ENCODE measurements around the gene SLC7A10.
A peak's percentile ranks its signal among the peaks of the same experiment; 100 is the strongest.

SLC7A10 gene

GRCh38 chr19:33225458-33225926, at the start of gene SLC7A10:
Gene SLC7A10 (minus strand): TSS chr19:33225850. CDS start chr19:33225703, 147 bp downstream.
- DNase-seq = peak; percentile 55

DNA sequence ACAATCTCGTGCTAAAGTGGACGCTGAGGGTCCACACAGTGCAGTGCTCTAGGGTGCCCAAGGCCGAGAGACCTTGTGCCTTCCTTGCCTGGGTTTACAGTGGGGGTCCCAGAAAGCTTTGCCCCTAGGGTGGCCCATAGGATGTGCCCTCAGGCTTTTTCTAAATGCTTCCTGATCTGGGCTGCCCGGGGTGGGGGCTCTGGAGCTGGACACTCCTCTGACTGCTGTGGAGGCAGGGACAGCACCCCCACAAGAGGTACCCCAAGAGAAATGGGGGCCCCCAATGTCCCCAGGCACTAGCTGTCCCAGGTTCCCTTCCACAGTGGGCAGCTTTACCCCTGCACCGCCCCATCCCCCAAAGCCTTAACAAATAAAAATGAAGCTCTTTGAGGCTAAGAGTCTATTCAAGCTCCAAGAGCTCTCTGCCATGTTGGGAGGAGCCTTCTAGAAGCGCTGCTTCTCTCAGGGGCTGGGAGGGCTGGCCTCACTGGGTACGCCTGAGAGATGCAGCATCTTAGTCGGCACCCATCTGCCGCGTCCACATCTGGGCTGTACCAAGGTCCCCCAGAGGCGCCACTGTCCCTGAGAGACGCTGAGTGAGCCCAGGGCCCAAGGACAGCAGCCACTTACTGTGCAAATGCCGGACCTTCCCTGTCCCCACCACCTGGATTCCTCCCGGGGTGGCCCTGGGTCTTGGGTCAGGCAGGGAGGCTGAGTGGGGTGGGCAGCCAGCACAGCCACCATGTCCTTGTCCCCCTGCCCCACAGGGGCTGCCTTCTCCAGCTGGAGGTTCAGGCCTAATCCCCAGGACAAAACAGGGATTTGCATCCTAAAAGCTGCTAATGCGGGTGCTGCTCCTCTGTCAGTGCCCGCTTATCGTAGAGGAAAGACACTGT, 49.3 kb upstream of the SLC7A10 start:
- DNase-seq = no peak

DNA sequence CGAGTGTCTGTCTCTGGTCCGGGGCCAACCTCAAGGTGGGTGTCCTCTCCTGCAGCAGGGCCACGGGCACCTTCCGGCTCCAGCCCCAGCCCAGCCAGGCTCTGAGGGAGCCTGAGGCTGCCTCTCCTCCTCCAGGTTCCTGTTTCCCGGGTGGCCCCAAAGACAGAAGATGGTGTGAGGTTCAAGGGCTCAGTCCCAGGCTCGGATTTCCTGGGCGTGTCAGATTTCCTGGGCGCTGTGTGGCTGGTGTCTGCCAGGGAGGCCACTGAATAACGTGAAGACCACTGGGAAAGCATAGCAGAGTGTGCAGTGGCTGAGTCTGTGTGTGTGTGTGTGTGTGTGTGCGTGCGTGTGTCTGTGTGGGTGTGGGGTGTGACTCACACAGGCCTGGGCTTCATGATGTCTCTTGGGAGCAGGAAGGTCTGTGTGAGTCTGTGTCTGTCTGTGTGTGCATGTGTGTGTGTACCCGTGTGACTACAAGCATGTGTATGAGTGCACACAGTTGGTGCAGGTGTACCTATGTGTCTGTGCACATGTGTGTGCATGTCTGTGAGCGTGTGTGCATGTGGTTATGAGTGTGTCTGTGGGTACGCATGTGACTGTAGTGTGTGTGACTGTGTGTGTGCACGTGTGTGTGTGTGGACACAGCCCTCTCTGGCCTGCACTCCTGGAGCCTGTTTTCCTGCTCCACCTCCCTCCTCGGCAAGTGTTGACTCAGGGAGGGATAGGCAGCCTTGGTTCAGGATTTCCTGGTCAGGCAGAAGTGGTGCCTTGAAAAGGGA, 48.4 kb upstream of the SLC7A10 start:
- peak; percentile 50 for DNase-seq

DNA sequence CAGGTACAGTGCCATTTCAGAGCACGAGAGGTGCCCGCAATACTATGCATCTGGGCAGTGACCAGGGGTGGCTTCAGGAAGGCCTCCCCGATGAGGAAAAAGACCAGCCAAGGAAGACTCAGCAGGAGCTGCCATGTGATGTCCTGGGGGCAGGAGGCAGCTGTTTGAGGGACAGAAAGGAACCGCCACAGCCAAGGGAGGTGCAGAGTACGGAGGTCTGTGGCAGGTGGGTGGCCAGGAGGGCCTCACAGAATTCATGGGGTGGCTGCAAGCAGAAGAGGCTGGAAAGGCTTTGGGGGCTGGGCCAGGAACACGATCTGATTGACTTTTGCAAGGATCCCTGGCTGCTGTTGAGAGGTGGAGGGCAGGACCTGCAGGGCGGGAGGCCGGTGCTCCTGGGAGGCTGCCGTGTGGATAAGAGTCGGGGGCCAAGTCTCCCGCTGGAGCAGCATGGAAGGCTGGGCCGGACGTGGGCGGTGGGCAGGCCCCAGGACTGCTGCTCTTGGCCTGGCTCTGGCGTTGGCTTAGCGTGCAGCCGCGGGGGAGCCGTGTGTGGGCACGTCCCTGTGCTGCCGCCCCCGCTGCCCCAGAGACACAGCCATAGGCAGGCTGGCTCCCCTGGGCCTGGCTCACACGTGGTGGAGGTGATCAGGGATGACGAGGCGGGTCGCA, 47.6 kb upstream of the SLC7A10 start:
- DNase-seq = no peak

GRCh38 chr19:33271246-33272021, 45.8 kb upstream of the SLC7A10 start:
- no peak for DNase-seq

- DNase-seq = no peak
Observed at GRCh38 chr19:33270769-33271168, 45.1 kb upstream of the SLC7A10 start.

DNA sequence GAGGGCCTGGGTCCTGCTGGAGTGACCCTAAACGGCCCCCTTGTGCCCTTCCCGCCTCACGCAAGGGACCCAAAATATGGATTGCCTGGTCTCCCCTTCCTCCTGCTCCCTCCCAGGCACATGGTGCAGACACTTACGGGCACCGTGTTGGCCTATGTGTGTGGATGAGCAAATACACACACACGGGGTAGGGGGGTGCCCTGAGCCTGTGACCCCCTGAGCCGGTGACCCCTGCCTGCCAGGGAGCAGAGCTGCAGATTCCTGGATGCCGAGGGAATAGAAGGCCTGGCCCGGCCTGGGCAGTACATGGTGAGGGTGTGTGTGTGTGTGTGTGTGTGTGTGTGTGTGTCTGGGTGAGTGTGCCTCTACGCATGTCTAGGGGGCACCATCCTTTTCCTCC, 43.4 kb upstream of the SLC7A10 start:
- DNase-seq = no peak

GRCh38 chr19:33268162-33268991, 42.7 kb upstream of the SLC7A10 start:
- no peak for DNase-seq

DNA sequence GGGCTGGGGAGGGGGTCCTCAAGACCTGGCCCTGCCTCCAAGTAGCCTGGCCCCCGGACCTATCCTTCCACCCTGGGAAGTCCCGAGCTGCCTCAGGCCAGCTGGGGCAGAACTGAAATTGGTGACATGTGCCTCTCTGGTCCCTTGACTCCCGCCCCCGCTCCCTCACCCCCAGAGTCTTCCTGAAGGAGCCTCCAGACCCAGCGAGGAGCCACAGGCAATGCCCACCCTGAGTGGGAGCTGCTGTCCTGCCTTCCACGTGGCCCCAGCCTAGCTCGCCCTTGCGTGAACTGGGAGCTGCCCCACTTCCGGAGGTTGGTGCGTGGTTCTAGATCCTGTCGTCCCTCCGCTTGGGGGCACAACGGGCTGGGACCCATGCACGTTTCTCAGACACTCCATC, 42.1 kb upstream of the SLC7A10 start:
- DNase-seq = no peak

- no peak for DNase-seq
Observed at GRCh38 chr19:33266974-33267484, 41.4 kb upstream of the SLC7A10 start.

DNA sequence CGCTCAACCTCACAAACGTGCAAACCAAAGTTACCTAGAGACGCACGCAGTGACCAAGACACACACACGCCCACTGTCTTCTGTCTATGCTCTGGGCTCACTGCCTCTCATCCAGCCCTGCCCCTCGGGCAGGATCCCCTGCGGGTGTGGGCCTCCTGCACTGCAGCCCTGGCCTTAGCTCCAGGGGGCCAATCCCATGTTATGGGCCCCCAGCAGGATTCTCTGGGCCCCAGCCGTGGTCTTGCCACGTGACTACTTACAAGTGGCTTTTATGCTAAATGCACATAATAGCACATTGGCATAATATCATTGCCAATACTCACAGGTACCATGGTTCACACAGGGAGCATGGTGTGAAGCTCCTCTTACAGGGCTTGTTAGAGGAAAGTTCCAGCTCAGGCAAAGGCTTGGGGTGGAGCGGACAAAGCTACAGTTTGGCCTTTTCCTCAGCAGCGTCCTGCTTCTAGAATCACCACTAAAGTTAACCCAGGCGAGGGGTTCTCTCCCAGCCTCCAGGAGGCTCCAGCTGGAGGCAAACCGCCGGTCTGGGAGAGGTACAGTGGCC, 39.3 kb upstream of the SLC7A10 start:
- no peak for DNase-seq

DNA sequence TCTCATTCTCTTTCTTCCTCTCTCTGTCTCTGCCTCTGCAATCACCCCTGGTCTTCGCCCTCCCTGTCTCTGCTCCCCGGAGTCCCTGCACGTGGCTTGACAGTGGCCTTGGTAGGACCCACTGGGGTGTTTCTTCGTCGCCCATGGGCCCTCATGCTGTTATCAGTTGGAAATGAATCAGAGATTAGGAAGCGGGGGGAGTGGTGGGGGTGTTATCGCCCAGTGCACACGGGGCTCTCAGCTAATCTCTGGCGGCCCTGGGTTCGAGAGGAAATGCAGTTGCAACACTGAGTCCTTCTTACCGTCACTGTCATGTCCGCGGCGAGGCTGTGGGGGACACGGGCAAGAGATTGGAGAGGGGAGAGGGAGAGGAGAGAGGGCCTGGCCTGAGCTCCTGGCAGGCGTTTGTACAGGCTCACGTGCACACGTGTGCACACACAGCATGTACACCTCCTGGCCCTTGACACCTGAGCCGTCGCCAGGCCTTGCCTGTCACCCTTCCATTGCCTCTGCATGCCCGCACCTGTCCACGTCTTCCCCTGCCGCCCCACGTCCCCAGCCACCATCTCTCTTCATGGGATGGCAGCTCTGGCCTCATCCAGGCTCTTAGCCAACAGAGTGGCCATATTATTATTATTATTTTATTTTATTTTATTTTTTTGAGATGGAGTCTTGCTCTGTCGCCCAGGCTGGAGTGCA, 37.8 kb upstream of the SLC7A10 start:
- no peak for DNase-seq

DNA sequence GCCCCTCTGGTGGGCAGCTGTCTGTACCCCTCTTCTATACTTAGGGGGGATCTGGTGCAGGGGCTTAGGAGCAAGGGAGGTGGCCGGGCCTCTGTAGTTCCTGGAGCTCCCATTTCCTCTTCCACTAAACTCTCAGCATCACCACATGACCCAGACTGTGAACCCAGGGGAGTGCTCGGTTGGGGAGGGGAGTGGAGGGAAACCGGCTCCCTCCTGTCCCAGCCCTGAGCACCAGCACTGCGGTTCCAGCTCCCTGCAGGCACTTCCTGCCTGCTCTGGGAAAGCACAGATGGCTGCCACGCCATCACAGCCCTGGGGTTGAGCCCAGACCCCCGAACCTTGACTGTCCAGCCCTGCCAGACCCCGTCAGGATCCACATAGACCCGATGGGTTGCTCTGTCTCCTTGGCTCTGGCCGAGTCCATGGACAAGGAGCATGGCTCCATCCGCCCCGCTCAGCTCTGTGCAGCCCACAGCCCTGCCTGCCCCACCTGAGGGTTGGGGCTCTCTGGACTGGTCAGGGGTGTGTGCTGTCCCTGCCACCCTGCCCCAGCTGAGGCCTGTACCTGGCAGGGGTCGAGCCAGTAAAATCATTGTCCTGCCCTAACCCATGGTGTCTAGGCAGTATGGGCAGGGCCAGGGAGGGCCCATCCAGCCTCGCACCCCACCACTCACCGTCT, 36.0 kb upstream of the SLC7A10 start:
- no peak for DNase-seq

GRCh38 chr19:33260628-33261418, 35.2 kb upstream of the SLC7A10 start:
- no peak for DNase-seq

- no peak for DNase-seq
Observed at GRCh38 chr19:33259539-33259938, 33.9 kb upstream of the SLC7A10 start.

DNA sequence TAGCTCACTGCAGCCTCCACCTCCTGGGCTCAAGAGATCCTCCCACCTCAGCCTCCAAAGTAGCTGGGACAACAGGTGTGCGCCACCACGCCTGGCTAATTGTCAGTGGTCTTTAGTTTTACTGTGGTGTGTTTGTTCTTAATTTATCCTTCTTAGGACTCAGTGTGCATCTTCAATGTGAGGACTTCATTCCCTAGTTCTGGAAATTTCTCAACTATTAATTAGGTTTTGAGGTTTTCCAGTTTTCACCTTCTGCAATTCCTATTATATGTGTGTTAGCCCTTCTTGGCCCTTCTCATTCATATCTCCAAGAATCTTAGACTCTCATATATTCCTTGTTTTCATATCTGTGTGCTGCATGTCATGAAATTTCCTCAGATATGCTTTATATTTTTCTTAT, 32.2 kb upstream of the SLC7A10 start:
- DNase-seq = no peak

GRCh38 chr19:33256261-33256660, 30.6 kb upstream of the SLC7A10 start:
- peak; percentile 43 for DNase-seq

GRCh38 chr19:33255781-33256180, 30.1 kb upstream of the SLC7A10 start:
- no peak for DNase-seq

Data from retina (tissue), 1 donor.